Stimulated activated CD4-positive, alpha-beta T cell treated with anti-CD3 and anti-CD28 coated beads, TNF-alpha, amount 100 ng/mL, for 1 hour (primary cell): Measurements from ENCODE around the gene SHROOM1.

Experiments
- DNase-seq, 3 donors: peaks; one replicate each; pipeline ENCODE4 v3.0.0-alpha.2; 2020; ENCODE audit warnings: low read depth in 3 of 3, low spot score in 1 of 3

Gene SHROOM1

DNA sequence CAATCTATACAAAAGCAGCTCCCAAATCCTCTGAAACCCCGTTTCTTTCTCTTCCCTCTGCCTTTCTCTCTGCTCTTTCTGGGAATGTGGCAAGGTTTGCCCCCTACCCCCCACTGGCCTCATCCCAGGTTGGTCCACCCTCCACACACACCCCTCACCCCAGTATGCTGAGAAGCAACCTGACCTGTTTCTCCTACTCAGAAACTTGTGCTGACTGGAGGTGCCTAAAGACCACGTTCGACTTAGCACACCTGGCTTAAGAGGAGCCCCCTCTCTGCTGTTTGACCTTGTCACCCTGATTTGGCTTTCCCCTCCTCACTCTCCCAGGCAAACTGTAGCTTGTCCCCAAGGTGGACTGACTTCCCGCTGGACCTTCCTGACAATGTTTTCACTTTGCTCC lies 52.3 kb downstream of the SHROOM1 start:
- DNase-seq = no peak

DNA sequence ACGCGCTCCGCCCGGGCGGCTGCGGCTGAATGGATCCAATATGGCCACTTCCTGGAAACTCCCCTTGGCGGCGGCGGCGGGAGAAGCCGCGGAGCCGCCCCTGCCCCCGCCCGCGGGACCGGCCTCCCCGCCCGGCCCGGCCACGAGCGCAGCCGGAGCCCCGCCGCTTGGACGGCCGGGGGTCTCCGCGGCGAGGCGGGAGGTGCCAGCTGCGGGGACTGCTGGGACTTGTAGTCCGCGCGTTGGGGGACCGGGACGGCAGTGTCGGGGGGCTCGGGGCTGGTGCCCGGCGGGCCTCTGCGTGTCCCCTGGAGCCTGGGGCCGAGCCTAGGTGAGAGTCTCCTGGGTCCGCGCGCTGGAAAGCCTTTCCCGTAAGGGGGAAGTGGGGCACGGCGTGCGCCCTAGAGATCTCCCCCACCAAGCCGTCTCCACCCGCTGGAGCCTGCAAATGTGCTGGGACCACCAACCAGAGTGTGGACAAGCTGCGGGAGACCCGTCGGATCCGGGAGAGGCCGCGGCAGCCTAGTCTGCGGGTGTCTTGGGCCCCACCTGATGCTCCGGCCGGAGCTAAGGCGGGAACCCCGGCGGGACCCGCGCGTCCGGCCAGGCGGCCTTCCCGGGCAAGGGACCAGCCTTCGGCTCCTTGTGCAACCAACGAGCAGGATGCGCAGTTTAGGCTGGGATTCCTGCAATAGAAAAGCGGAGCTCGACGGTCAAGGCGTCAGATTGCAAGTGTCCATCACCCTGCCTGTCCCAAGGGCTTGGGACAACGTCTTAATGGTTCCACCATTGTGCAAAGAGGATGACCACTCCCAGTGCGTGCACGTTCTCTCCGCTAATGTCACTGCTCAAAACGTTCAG lies 53.0 kb downstream of the SHROOM1 start, which contains the start of gene SEPTIN8:
SEPTIN8 (minus strand) TSS at position 31 of the 861 bp plus-strand sequence. CDS start 102 bp downstream, outside the sequence.
- DNase-seq = peak in 2 of 3 donors; percentile 7 to 23

DNA sequence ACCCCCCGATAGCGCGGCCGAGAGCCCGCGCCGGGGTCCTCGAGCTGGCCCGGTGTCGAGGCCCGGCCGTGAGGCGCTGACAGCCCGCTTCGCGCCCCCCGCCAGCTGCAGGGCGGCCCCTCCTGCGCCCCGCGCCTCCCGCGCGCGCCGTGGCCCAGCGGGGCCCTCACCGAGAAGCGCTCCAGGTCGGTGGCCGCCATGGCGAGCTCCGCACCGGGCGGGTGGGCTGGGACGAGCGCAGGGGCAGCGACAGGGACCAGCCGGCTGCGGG lies 53.6 kb downstream of the SHROOM1 start:
- no peak for DNase-seq

DNA sequence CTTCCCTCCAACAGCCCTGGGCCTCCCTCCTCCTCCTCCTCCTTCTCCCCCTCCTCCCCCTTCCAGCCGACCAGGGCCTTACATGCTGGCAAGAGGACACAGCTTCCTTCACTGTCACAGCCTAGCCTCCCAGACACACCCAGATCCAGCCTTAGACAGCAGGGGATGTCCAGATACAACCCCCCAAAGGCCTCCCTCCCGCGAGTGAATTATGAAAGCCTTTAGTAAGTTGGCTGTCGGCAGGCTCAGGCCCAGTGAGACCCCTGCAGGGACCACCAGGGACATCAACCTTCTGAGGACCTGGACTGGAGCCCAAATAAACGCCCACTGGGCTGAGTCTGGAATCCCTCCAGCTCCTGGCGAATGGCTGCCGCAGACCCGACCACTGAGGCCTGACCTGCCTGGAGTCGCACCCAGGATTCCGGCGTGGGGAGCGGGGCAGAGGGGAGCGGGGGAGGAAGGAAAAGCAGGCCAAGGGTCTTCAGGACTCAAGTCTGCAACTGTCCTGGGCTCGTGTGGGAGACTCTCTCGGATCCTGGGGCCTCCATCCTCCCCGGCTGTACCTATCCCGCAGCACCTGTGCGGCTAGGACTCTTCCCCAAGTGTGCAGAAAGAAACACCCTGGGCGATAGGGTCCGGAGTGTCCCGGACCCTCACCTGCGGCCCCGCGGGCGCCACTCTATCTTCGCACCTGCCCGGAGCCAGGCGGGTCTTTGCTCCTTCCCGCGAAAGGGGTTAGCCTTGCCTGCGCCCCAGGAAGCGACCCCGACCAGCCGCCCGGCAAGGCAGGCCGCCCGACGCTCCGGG lies 54.1 kb downstream of the SHROOM1 start:
- DNase-seq = no peak

DNA sequence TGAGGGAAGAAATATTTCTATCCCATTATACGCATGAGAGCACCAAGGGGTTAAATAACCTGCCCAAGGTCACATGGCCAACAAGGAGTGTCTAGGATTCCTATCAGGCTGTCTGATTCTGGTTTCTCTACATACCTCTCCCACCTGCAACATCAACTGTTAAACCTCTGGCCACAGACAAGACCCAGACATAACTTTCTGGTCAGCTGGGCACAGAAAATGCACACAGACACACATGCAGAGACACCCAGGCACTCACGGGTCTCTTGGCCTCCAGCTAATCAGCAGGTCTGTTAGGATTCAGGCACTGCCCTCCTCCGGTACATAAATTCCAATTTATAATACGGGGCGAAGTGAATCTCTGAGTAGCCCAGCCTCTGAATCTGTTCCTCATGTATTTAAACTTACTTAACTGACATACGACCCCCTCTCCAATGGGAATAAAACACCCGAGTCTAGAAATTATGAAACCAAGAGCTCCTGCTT lies 54.9 kb downstream of the SHROOM1 start:
- DNase-seq = no peak

DNA sequence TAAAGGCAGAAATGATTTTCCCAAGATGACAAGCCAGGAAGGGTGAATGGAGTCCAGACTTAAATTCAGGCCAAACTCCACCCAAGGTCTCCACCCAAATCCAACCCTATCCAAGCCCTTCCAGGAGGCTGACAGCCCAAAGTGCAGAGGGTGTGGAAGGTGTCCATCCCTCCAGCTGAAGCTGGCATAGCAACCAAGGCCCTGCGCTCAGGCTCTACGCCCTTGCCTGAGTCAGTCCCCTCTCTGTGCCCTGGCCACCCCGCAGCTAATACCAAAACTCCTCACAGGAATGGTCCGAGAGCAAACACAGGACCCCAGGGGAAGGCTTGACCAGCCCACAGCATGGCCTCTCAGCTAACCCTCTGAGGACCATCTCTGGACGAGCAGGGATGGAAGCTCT lies 55.6 kb downstream of the SHROOM1 start:
- DNase-seq = no peak

DNA sequence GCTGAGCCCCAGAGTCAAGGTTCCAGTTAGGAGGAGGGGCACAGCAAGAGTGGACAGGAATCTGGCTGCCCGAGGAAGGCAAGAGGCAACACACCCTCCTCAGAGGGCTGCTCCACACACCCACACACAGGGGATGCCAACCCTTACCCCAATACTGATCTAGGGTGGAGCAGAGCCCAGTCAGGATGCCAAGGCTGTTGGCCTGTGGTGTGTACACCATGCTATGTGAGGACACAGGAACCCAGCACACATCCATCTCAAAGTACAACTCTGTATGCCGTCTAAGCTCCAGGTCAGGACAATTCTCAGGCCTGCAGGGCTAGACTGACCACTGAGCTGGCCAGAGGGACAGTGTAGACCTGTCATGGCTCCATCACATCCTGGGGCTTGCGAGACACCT lies 56.0 kb downstream of the SHROOM1 start:
- no peak for DNase-seq

DNA sequence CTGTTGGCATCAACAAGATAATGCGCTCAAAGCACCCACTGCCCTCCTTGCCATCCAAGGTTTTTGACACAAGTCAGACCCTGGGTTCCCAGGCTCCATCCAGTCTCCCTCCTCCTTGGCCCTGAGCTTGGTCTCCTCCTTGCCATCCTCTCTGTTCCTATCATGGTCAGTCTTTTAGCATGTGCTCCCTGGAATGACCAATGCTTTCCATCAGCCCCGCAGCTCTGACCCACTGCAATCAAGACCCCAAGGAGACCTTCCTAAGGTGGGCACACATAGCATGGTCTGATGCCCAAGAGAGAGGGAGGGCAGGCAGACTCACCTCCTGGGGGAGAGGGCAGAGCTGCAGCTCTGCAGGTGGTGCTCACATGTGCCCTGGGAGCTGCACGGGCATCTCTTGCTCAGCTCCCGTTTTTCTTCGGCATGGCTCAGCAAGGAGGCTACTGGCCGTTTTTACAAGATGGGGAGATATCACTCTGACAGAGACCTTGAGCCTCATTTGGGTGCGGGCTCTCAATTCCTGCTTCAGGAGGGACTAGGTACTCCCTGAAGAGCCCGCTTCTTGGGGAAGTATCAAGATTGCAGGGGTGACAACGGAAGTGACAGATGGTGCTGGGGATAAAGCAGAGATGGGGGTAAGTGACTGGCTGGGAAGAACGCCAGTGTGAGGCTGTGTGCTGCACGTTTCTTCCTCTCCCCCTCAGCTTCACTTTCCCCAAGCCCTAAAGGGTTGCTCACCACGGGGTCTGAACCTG lies 56.7 kb downstream of the SHROOM1 start:
- DNase-seq = no peak

DNA sequence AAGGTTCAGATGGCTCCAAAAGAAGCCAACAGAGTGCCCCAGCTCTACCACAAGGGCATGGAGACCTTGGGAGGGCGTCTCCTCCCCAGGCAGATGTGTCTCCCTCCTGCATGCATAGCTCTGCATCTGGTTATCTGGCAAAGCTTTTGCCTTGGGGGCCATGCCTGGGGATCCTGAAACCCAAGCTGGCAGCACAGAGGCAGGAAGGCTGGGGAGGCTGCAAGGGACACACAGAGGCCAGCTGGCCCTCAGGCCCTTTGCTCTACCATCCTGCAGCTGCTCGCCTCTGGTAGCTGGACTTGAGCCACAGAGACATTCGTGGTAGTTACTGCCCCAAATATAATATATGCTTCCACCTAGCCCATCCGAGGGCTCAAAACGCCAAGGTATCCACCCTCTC lies 57.3 kb downstream of the SHROOM1 start:
- DNase-seq = no peak

DNA sequence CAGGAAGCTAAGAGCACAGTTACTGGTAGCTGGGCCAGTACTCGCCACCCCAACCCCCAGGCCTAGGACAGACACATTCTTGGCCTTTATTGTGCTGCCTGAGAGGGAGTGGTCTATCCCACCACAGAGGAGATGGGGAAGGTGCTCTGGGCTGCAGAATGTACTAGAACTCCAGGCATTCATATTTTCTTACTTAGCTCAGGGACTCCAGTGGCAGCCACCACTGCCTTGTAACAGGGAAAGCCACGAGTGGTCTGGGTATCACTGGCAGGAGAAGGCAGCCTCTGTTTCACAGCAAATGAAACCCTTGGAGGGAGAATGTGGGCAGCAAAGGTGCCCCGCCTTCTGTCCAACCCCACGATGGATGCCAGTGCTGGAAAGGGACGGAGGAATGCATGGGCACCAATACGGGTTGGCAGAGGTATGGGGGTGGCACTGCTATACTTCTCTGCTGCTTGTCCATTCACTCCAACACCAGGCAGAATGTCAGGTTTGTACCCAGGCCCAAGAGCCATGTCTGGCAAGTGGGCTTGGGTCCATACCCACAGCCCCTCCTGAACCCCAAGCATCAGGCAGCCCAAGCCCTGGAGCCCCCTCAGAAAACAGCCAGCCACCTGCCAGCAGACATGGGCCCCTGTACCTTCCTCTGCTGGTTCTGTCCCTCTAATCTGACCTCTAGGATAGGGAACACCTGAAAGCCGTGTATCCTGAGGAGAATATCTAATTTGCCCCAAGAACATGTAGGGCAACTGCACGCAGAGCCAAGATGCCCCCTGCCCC lies 58.0 kb downstream of the SHROOM1 start:
- no peak for DNase-seq
